CD4-positive, alpha-beta T cell treated with Interleukin-12 subunit alpha and Interleukin-12 subunit beta, for 1 hour (primary cell): ENCODE measurements around the gene MAGEB6.
"Not testable (repeated sequence)": the region's sequence is repeated elsewhere in the genome, so short reads cannot be mapped to it uniquely, and the experiment has no call there.

Experiments
- DNase-seq: peaks from one replicate; pipeline ENCODE4 v3.0.0-alpha.2; 2020

The MAGEB6 gene

GRCh38 chrX:26192204-26192603 is at the start of gene MAGEB6:
MAGEB6 (plus strand) TSS chrX:26192440; CDS start chrX:26193847, 1,407 bp downstream.
- DNase-seq, result no peak

- no peak for DNase-seq
These were observed 46.2 kb upstream of the MAGEB6 start for GRCh38 chrX:26146024-26146423.

- no peak for DNase-seq
These were observed 31.9 kb upstream of the MAGEB6 start, which contains the start of gene MAGEB6B for GRCh38 chrX:26160301-26160700. MAGEB6B (plus strand) TSS chrX:26160601; CDS start chrX:26160601, 0 bp downstream.

GRCh38 chrX:26203561-26203960 is 11.3 kb downstream of the MAGEB6 start:
- no peak for DNase-seq

- DNase-seq, result not testable (repeated sequence)
These were observed 12.5 kb downstream of the MAGEB6 start for GRCh38 chrX:26204717-26205116.

GRCh38 chrX:26208012-26208411 is 15.8 kb downstream of the MAGEB6 start:
- no peak for DNase-seq

GRCh38 chrX:26215869-26216268 is 23.6 kb downstream of the MAGEB6 start, which contains the start of gene MAGEB5:
MAGEB5 (plus strand) TSS chrX:26216169; CDS start chrX:26217302, 1,133 bp downstream.
- no peak for DNase-seq

- no peak for DNase-seq
These were observed 27.1 kb downstream of the MAGEB6 start for GRCh38 chrX:26219351-26219750.

GRCh38 chrX:26234177-26234576 is 41.9 kb downstream of the MAGEB6 start:
- DNase-seq, result no peak
